GM19238 (cell line): Measurements from ENCODE around the gene SPATA17.

Experiments used
- DNase-seq: peaks from one replicate; pipeline ENCODE4 v3.0.0; 2011; ENCODE audit warnings: low spot score; ENCODE audit not compliant: insufficient read length

The SPATA17 gene

DNA sequence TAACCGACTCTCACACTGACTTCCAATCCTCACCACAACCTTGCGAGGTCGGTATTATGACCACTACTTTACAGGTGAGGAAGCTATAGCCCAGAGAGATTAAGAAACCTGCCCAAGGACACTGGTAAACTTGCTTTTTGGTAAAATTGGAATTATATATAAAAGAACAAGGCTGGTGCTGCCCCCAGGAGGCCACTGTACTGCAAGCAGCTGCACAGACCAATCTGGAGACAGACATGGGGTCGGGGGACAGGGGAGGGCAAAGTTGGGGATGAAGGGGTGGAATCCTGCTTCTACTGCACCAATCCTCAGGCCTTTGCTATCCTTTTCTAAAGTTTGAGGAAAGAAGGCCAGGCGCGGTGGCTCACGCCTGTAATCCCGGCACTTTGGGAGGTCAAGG is 280.8 kb downstream of the SPATA17 start:
- DNase-seq = no peak

DNA sequence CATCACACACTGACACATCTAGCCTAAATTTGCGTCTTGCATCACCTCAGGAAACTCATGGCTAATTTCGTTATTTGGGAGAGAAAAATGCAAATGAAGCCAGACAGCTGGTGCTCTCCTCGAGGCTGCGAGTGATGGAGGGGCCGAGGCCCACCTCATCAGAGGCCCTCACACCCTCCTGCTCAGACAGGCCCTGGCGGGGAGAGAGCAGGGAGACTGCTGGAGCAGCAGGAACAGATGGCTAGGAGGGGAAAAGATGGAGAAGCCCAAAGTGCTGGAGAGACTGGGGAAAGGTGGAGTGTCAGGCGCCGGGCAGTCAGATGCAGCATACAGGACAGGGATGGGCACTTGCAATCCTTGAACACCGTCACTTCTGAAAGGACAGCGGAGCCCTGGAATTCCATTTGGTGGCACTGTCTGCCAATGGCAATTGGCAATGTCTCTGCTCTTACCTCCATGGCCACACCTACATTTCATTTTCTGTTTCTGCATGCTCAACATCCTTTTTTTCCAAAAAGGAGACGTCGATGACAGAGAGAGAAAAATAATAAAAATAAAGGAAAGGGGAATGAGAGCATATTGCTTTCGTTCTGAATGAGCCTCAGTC is 286.2 kb downstream of the SPATA17 start:
- DNase-seq = no peak

DNA sequence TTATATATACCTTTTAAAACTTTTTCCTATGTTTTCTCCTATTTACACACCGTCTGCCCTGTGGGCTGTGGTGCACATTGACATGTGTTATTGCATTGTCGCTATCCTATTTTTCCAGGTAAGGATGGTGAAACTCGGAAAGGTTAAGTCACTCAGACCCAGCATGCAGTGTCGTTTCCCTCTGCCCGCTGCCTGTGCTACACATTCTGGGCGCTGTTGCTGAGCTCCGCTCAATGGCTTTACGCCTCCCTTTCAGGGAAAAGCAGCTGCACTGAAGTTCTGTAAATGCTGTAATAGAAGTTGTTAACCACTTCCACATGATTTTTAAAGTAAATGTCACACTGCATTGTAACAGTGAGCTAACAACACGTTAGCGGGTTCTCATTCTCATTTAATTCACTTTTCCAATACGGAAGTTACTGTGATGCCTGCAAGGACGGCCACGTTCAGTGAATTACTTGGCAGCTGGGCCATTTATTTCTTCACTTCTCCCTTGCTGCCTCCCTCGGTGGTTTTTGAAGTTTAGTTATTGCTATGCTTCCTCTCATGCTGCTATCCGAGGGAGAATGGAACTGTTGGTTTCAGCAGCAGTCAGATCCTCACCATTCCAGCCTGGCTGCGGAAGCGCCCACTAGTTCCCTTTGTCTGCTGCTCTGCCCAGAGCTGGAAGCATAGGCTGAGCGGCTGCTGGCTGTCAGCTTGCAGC is 288.7 kb downstream of the SPATA17 start:
- DNase-seq = no peak
